Endothelial cell of umbilical vein (primary cell): ENCODE results near the gene SYNPO. TPM values are rescaled to one million over a fixed set of nuclear protein-coding genes. Genes with fewer than 3 reads are reported as not detected.

Source experiments
- BruUV-seq: library from RNA; stranded (reverse); fragments of 400-500 nt; replicated peaks from 2 replicates; lab custom pipeline; 2021; lab: Mats Ljungman, UMichigan
- CTCF ChIA-PET: fragments of 300-600, 350-600 bp; sonication (Branson Sonifier 250); formaldehyde crosslinking; loops from one replicate; lab custom pipeline; 2021; ENCODE audit warnings: antibody characterized with exemption, inconsistent platforms; lab: Charles Lee
- POLR2A ChIA-PET: fragments of 300-600, 350-600 bp; sonication (Branson Sonifier 250); formaldehyde crosslinking; loops from one replicate; lab custom pipeline; 2021; ENCODE audit warnings: antibody characterized with exemption, inconsistent platforms; lab: Charles Lee
- DNase-seq: peaks from one replicate; pipeline ENCODE4 v3.0.0-alpha.2; 2011; ENCODE audit warnings: low read depth, low spot score
- FAIRE-seq: peaks from 2 replicates; lab custom pipeline; 2011; peaks lifted over from hg19 to GRCh38; lab: Jason Lieb, UNC
- H2AFZ ChIP-seq: 2 replicates; pipeline ENCODE4 v1.6.0; 2012; ENCODE audit warnings: low read depth, low read length, control low read depth, inconsistent platforms
- H3K27ac ChIP-seq: 2 replicates; pipeline ENCODE4 v1.5.1; 2011; ENCODE audit warnings: low read depth, mild to moderate bottlenecking, control low read depth, low read length, moderate library complexity; ENCODE audit not compliant: insufficient read depth
- H3K27me3 ChIP-seq, 2 experiments: 2 replicates each; pipeline versions ENCODE4 v1.6.0 to v1.6.1; 2011; ENCODE audit warnings: low read length in 2 of 2, mixed read lengths in 1 of 2; ENCODE audit not compliant: control insufficient read depth in 2 of 2, insufficient read depth in 2 of 2
- H3K36me3 ChIP-seq, 2 experiments: 2 replicates in 1 of 2; 3 replicates in 1 of 2; pipeline ENCODE4 v1.5.1; 2011; ENCODE audit warnings: low read length in 2 of 2, mild to moderate bottlenecking in 1 of 2, moderate library complexity in 1 of 2; ENCODE audit not compliant: control insufficient read depth in 2 of 2, insufficient read depth in 2 of 2; ENCODE audit errors: extremely low read depth in 1 of 2
- H3K4me1 ChIP-seq: 3 replicates; pipeline ENCODE4 v1.5.1; 2011; ENCODE audit warnings: mild to moderate bottlenecking, low read length; ENCODE audit not compliant: control insufficient read depth, insufficient read depth; ENCODE audit errors: extremely low read depth
- H3K4me2 ChIP-seq: 2 replicates; pipeline ENCODE4 v1.6.1; 2011; ENCODE audit warnings: low read length, control low read depth, mixed read lengths; ENCODE audit not compliant: insufficient read depth
- H3K4me3 ChIP-seq, 3 experiments: fragments of 200-600 bp in 1 of 3; sonication (generic), shearing (Covaris generic) in 1 of 3; replicated peaks in 1 of 3; 2 replicates each; pipeline ENCODE4 v1.5.1; 2011 to 2016; ENCODE audit warnings: control low read depth in 3 of 3, low read length in 3 of 3, mild to moderate bottlenecking in 2 of 3, inconsistent platforms in 1 of 3, low read depth in 1 of 3, moderate library complexity in 1 of 3; ENCODE audit not compliant: insufficient read depth in 1 of 3
- H3K79me2 ChIP-seq: 2 replicates; pipeline ENCODE4 v1.6.0; 2012; ENCODE audit warnings: low read length, inconsistent platforms; ENCODE audit not compliant: control insufficient read depth, insufficient read depth
- H3K9ac ChIP-seq: replicated peaks from 2 replicates; pipeline ENCODE3; 2011; ENCODE audit warnings: low read length, control low read depth; ENCODE audit not compliant: insufficient read depth; ENCODE audit errors: extremely low read depth
- H3K9me1 ChIP-seq: replicated peaks from 3 replicates; pipeline ENCODE4 v1.6.0; 2011; ENCODE audit warnings: mild to moderate bottlenecking, low read length; ENCODE audit not compliant: control insufficient read depth, insufficient read depth; ENCODE audit errors: extremely low read depth
- H3K9me3 ChIP-seq: replicated peaks from 2 replicates; pipeline ENCODE4 v1.5.1; 2012; ENCODE audit warnings: low read length, inconsistent platforms; ENCODE audit not compliant: control insufficient read depth, insufficient read depth
- H4K20me1 ChIP-seq: replicated peaks from 2 replicates; pipeline ENCODE3; 2011; ENCODE audit warnings: mild to moderate bottlenecking, low read length; ENCODE audit not compliant: control insufficient read depth, insufficient read depth; ENCODE audit errors: extremely low read depth
- EZH2 ChIP-seq: IDR thresholded peaks from 2 replicates; pipeline ENCODE4 v1.6.1; 2012; ENCODE audit warnings: borderline replicate concordance, low read depth, mild to moderate bottlenecking, moderate library complexity, low read length, inconsistent platforms; ENCODE audit not compliant: severe bottlenecking
- FOS ChIP-seq: IDR thresholded peaks from 2 replicates; pipeline ENCODE4 v1.6.1; 2011; ENCODE audit warnings: mild to moderate bottlenecking, low read length, moderate library complexity, borderline replicate concordance; ENCODE audit not compliant: insufficient read depth
- GATA2 ChIP-seq: IDR thresholded peaks from 2 replicates; pipeline ENCODE4 v1.7.0; 2011; ENCODE audit warnings: low read depth, mild to moderate bottlenecking, moderate library complexity, mixed read lengths, low read length; ENCODE audit not compliant: insufficient read length, insufficient read depth
- JUN ChIP-seq: IDR thresholded peaks from 2 replicates; pipeline ENCODE4 v1.6.1; 2011; ENCODE audit warnings: borderline replicate concordance, low read depth; ENCODE audit not compliant: insufficient read length, insufficient read depth
- MYC ChIP-seq: IDR thresholded peaks from one replicate; pipeline ENCODE4 v1.6.1; 2011; ENCODE audit warnings: mild to moderate bottlenecking, low read depth, low read length
- POLR2A ChIP-seq: IDR thresholded peaks from 2 replicates; pipeline ENCODE4 v1.6.1; 2012; ENCODE audit warnings: low read depth, mild to moderate bottlenecking, control low read depth, low read length
- POLR2AphosphoS5 ChIP-seq: IDR thresholded peaks from 2 replicates; pipeline ENCODE4 v1.6.1; 2012; ENCODE audit warnings: low read depth, mild to moderate bottlenecking, control low read depth, low read length, moderate library complexity; ENCODE audit not compliant: insufficient read depth
- dilution Hi-C: fragments of 300-500 bp; cut with MboI; formaldehyde crosslinking; loops from one replicate; pipeline ENCODE4 v1.15.0; 2019; ENCODE audit warnings: low sequenced_read_pairs; ENCODE audit not compliant: extremely low pct_ligation_motif_present
- intact Hi-C: fragments of 100-400 bp; cut with micrococcal nuclease; formaldehyde crosslinking; loops from one replicate; pipeline ENCODE4 v1.10.0; 2022
- polyA plus RNA-seq, 4 experiments: library from polyadenylated mRNA; depleted of rRNA in 3 of 4; stranded (reverse) in 3 of 4; unstranded in 1 of 4; fragments of >200 nt; gene quantifications; 2 replicates each; pipeline versions ENCODE4 v1.2.1 to v1.2.3, GENCODE V29; 2011 to 2012; ENCODE audit warnings: missing spikeins in 1 of 4
- total RNA-seq: library from RNA; stranded (reverse); gene quantifications from 2 replicates; pipeline ENCODE4 v1.2.3, GENCODE V29; 2021
- TF ChIP-seq, protein P1 (sequence below), 2 donors: IDR thresholded peaks; 1 replicate in 1 of 2; 2 replicates in 1 of 2; pipeline ENCODE4 v1.5.1; 2011; ENCODE audit warnings: low read length in 2 of 2, mild to moderate bottlenecking in 2 of 2, moderate library complexity in 2 of 2, control low read depth in 1 of 2, inconsistent platforms in 1 of 2, low read depth in 1 of 2; ENCODE audit not compliant: insufficient read depth in 1 of 2; ENCODE audit errors: extremely low read depth in 1 of 2
- TF ChIP-seq, protein P2 (sequence below): IDR thresholded peaks from 2 replicates; pipeline ENCODE4 v1.6.1; 2011; ENCODE audit not compliant: insufficient read depth, insufficient read length

SYNPO gene
- total and polyA plus RNA-seq, 2 donors (not counting 3 experiments of a cell fraction or from before 2014, with no cell fraction given): 68.4 to 121 TPM

DNA sequence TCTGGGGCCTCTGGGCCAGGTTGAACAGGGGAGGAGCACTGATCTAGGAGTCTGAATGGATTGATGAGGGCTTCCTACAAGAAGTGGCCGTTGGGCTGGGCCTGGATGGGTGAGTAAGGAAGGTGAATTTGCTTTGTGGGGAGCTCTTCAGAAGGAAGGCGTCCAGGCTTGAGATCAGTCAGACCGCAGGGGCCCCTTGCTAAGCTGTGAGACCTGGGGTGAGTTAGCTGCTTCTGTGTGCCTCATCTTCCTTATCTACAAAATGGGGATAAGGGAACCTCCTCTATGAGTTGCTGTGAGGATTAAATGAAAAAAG is 1.1 kb upstream of the SYNPO start:
- Histone ChIP-seq H2AFZ (no peak overlapping the region), H3K9me1 (no peaks in the 10 kb centered on the region), H4K20me1 (no peaks in the 10 kb centered on the region), H3K9ac (no peak overlapping the region), H3K4me1 (peaks cover 71% of the 10 kb centered on the region), H3K4me3 (no peak overlapping the region), H3K36me3 (peaks cover 0 to 7% of the 10 kb centered on the region in 2 experiments), H3K79me2 (peaks cover 24% of the 10 kb centered on the region), H3K9me3 (no peaks in the 10 kb centered on the region), H3K27ac (peak overlapping the region; percentile 98), H3K27me3 (no peaks in the 10 kb centered on the region), H3K4me2 (no peak overlapping the region)
- dilution Hi-C loops: no loop called here
- BruUV-seq: no TSS peak
- POLR2A ChIA-PET: no interaction called here
- CTCF ChIA-PET: interaction anchor here (0.8 to 6.8 kb wide), 7 partner anchors 14 to 122 kb away, joined by 3 to 52 read pairs (median 6); no protein-coding TSS in a partner anchor
- intact Hi-C loops: no loop called here
- peak; percentile 16 for DNase-seq
- TF ChIP-seq, protein P1, sequence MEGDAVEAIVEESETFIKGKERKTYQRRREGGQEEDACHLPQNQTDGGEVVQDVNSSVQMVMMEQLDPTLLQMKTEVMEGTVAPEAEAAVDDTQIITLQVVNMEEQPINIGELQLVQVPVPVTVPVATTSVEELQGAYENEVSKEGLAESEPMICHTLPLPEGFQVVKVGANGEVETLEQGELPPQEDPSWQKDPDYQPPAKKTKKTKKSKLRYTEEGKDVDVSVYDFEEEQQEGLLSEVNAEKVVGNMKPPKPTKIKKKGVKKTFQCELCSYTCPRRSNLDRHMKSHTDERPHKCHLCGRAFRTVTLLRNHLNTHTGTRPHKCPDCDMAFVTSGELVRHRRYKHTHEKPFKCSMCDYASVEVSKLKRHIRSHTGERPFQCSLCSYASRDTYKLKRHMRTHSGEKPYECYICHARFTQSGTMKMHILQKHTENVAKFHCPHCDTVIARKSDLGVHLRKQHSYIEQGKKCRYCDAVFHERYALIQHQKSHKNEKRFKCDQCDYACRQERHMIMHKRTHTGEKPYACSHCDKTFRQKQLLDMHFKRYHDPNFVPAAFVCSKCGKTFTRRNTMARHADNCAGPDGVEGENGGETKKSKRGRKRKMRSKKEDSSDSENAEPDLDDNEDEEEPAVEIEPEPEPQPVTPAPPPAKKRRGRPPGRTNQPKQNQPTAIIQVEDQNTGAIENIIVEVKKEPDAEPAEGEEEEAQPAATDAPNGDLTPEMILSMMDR (IDR thresholded peaks at IDR 0.05; ENCODE audit: extremely low read depth in 1 of 2, insufficient read depth in 1 of 2, low read depth in 1 of 2, low read length in 2 of 2): no peak
- no peak for TF ChIP-seq GATA2
- TF ChIP-seq JUN: no peak
- no peak for TF ChIP-seq POLR2A
- TF ChIP-seq POLR2AphosphoS5: no peak
- no peak for FAIRE-seq

DNA sequence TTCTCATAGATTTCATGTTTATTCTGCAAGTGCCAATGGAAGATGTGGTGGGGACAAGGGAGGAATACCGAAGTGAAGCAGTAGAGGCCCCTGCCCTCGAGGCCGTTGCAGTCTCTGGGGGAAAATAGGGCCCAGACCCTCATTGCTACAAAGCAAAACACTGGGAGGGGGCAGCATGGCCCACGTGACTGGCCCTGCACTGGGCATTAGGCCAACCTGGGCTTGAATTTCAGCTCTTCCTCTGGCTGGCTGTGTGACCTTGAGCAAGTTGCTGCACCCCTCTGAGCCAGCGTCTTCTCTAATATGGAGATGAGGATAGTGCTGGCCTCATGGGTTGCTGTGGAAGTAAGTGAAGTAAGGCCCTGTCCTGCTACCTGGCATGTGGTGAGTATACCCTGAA is 709 bp upstream of the SYNPO start:
- CTCF ChIA-PET: interaction anchor here (0.8 to 6.8 kb wide), 7 partner anchors 14 to 122 kb away, joined by 3 to 52 read pairs (median 6); no protein-coding TSS in a partner anchor
- Histone ChIP-seq H3K9ac (peak overlapping the region; percentile 98), H3K36me3 (peaks cover 0 to 5% of the 10 kb centered on the region in 2 experiments), H2AFZ (no peak overlapping the region), H3K4me1 (peaks cover 75% of the 10 kb centered on the region), H3K9me3 (no peaks in the 10 kb centered on the region), H3K27ac (peak overlapping the region; percentile 98), H3K9me1 (no peaks in the 10 kb centered on the region), H3K4me3 (peak overlapping the region in 2 of 3 experiments; percentile 60 to 73), H3K79me2 (peaks cover 28% of the 10 kb centered on the region), H3K27me3 (no peaks in the 10 kb centered on the region), H4K20me1 (no peaks in the 10 kb centered on the region), H3K4me2 (peak overlapping the region; percentile 78)
- DNase-seq (peak; percentile 43), FAIRE-seq (no peak)
- no TSS peak for BruUV-seq
- dilution Hi-C loops: no loop called here
- POLR2A ChIA-PET: interaction anchor here (1.0 kb wide), 1 partner anchor 50 kb away, joined by 4 read pairs; no protein-coding TSS in a partner anchor
- intact Hi-C loops: loop anchor here (1.0 to 2.0 kb wide), 2 partner anchors 125 to 189 kb away; no protein-coding TSS in a partner anchor
- TF ChIP-seq, protein P2, sequence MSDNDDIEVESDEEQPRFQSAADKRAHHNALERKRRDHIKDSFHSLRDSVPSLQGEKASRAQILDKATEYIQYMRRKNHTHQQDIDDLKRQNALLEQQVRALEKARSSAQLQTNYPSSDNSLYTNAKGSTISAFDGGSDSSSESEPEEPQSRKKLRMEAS: no peak
- no peak for TF ChIP-seq MYC
- TF ChIP-seq POLR2AphosphoS5: no peak
- TF ChIP-seq EZH2: no peak
- TF ChIP-seq POLR2A: no peak
- TF ChIP-seq JUN: no peak
- no peak for TF ChIP-seq FOS
- TF ChIP-seq GATA2: no peak
- TF ChIP-seq, protein P1 (IDR thresholded peaks at IDR 0.05; ENCODE audit: extremely low read depth in 1 of 2, insufficient read depth in 1 of 2, low read depth in 1 of 2, low read length in 2 of 2): no peak
